Heart left ventricle (tissue), 16 donors: ENCODE measurements around the gene ARVCF. TPM values are rescaled to one million over a fixed set of nuclear protein-coding genes. Genes with fewer than 3 reads are reported as not detected.

Experiments
- ATAC-seq, 4 donors: fragments of 200-7000 bp; cut with Tn5 transposase; one replicate each; pipeline ENCODE4 v1.9.1; 2020 to 2022; ENCODE audit warnings: moderate library complexity in 4 of 4, mild to moderate bottlenecking in 3 of 4, moderate number of reproducible peaks in 1 of 4
- DNase-seq, 5 donors: peaks; one replicate each; pipeline ENCODE4 v3.0.0-alpha.2; 2020
- H3K27ac ChIP-seq, 12 donors: fragments of 200-600 bp; sonication (generic) in 4 of 12; one replicate each; pipeline versions ENCODE4 v1.5.0 to v1.8.0; 2016 to 2022; ENCODE audit warnings: mild to moderate bottlenecking in 2 of 12
- H3K27me3 ChIP-seq, 9 donors: fragments of 200-600 bp; sonication (generic) in 2 of 9; one replicate each; pipeline versions ENCODE4 v1.5.1 to v1.8.0; 2016 to 2022; ENCODE audit warnings: mild to moderate bottlenecking in 3 of 9
- H3K36me3 ChIP-seq, 9 donors: fragments of 200-600 bp; sonication (generic) in 2 of 9; one replicate each; pipeline versions ENCODE4 v1.5.0 to v1.8.0; 2018 to 2022; ENCODE audit warnings: mild to moderate bottlenecking in 2 of 9
- H3K4me1 ChIP-seq, 12 donors: fragments of 200-600 bp; sonication (generic) in 4 of 12; one replicate each; pipeline versions ENCODE4 v1.5.0 to v1.8.0; 2016 to 2022; ENCODE audit warnings: mild to moderate bottlenecking in 3 of 12
- H3K4me3 ChIP-seq, 12 donors: fragments of 200-600 bp; sonication (generic) in 4 of 12; one replicate each; pipeline versions ENCODE4 v1.5.0 to v1.8.0; 2017 to 2022; ENCODE audit warnings: mild to moderate bottlenecking in 9 of 12, moderate library complexity in 4 of 12
- H3K9me3 ChIP-seq, 12 donors: fragments of 200-600 bp; sonication (generic) in 4 of 12; one replicate each; pipeline versions ENCODE4 v1.5.0 to v1.8.0; 2016 to 2022; ENCODE audit warnings: mild to moderate bottlenecking in 1 of 12
- CTCF ChIP-seq, 12 donors: fragments of 200-600 bp; sonication (generic) in 4 of 12; IDR thresholded peaks; one replicate each; pipeline versions ENCODE4 v1.5.0 to v1.8.0; 2018 to 2022; ENCODE audit warnings: antibody characterized with exemption in 12 of 12, mild to moderate bottlenecking in 5 of 12
- POLR2A ChIP-seq, 2 donors: fragments of 450-650 bp; IDR thresholded peaks; one replicate each; pipeline ENCODE4 v1.6.1; 2017; ENCODE audit warnings: antibody characterized with exemption in 2 of 2, mild to moderate bottlenecking in 2 of 2, moderate library complexity in 2 of 2
- WGBS, 4 donors: extraction: QIAGEN DNeasy Blood & Tissue Kit in 2 of 4; methylation state at CpG; one replicate each; pipeline versions ENCODE4 v1.1.5 to v1.1.7; 2013 to 2018; 5-methylcytosine and 5-hydroxymethylcytosine counted together
- intact Hi-C, 10 donors: fragments of 100-400 bp; cut with DNase I; formaldehyde crosslinking; loops; one replicate each; pipeline versions ENCODE4 v1.11.1 to v1.14.2; 2022
- polyA plus RNA-seq, 2 donors: library from polyadenylated mRNA; stranded (reverse); fragments of 200-250 nt; gene quantifications; one replicate each; pipeline ENCODE4 v1.2.3, GENCODE V29; 2013
- total RNA-seq, 9 donors: library from RNA; depleted of rRNA in 2 of 9; stranded (reverse); fragments of >200 nt in 2 of 9; fragmentation: NEBNext Ultra II Directional in 3 of 9; extraction: Animal tissue kit (Norgen Biotek cat#: 25700) in 3 of 9; gene quantifications; one replicate each; pipeline versions ENCODE4 v1.1.0 to v1.2.4, GENCODE V29; 2016 to 2023
- donor health status: ischemic (EF 13 %, LVEDD 7.1; RV severe dilation, severe dysfunction).
- donor health status: healthy with polysubstance abuse.
- donor health status: DM: no; HTN: yes; CAD: no.
- donor health status: DM: no; HTN: no; CAD: no.
- donor health status: ischemic (EF 25% LVEDD 6.9; RV normal size, moderate dysfunction).
- donor health status: ischemic (EF 25% LVEDD 5.7; RV mildly dilated, moderate dysfunction).
- donor health status: healthy.
- donor health status: DM: yes; HTN: yes; CAD: no.
- donor health status: ischemic (EF 35%, LVEDD 5.7; RV mildly dilated, moderate dysfunction).
- donor health status: nonischemic (EF 11% LVEDD 7.7; RV severe dilation, severe dysfunction).
- donor health status: DM: yes; HTN: yes; CAD: no.
- donor health status: PGD.
- donor health status: ischemic (EF 29% LVEDD 5.4; RV normal size, mild dysfunction).
- donor health status: nonischemic (EF 23%, LVEDD 6.1; RV moderate dilation, normal function).

The ARVCF gene
- total and polyA plus RNA-seq, 11 donors = 21.2 to 46.6 (median 33.3) TPM

GRCh38 chr22:19988331-19988808 lies 28.3 kb downstream of the ARVCF start:
- Histone ChIP-seq H3K36me3 (no peaks in the 10 kb centered on the region), H3K9me3 (no peaks in the 10 kb centered on the region), H3K27me3 (no peaks in the 10 kb centered on the region), H3K4me3 (no peak overlapping the region), H3K4me1 (peaks cover 4 to 80% (median 48%) of the 10 kb centered on the region in 12 donors), H3K27ac (peak overlapping the region in 7 of 12 donors; percentile 30 to 94 (median 46))
- intact Hi-C loops = loop anchor here in 1 of 10 donors (5.0 kb wide), 1 partner anchor 94 kb away; the partner anchor contains the start of gene DGCR8
- ATAC-seq (no peak), DNase-seq (peak in 2 of 5 donors; percentile 21 to 64)
- TF ChIP-seq POLR2A (IDR thresholded peaks at IDR 0.05) (no peak), CTCF (IDR thresholded peaks at IDR 0.05) (no peak)
- WGBS, 4 donors = 88 to 95% (median 93%) methylated on average over 7 to 9 of the region's 9 CpGs

- peaks cover 4 to 80% (median 52%) of the 10 kb centered on the region in 12 donors for H3K4me1 ChIP-seq
- no peak for ATAC-seq
- intact Hi-C loops = loop anchor here in 1 of 10 donors (2.0 to 5.0 kb wide), 2 partner anchors 29 to 95 kb away; partner anchors contain the start of genes ARVCF and DGCR8
- peak overlapping the region in 7 of 12 donors; percentile 44 to 98 (median 93) for H3K27ac ChIP-seq
- H3K36me3 ChIP-seq = no peaks in the 10 kb centered on the region
- no peak for TF ChIP-seq CTCF (IDR thresholded peaks at IDR 0.05)
- no peak for TF ChIP-seq POLR2A (IDR thresholded peaks at IDR 0.05)
- 59 to 93% (median 71%) methylated on average over 7 to 24 of the region's 24 CpGs for WGBS, 4 donors
- peak overlapping the region in 5 of 12 donors; percentile 80 to 96 (median 90) for H3K4me3 ChIP-seq
- H3K27me3 ChIP-seq = no peaks in the 10 kb centered on the region
- DNase-seq = peak in 2 of 5 donors; percentile 49
- H3K9me3 ChIP-seq = no peaks in the 10 kb centered on the region
Measured at GRCh38 chr22:19987394-19988306, 29.0 kb downstream of the ARVCF start.

- H3K4me3 ChIP-seq = peak overlapping the region; percentile 58 to 96 (median 86)
- peak; percentile 17 to 87 (median 70) for ATAC-seq
- 0 to 2% (median 1%) methylated on average over 8 to 76 of the region's 76 CpGs for WGBS, 4 donors
- no peaks in the 10 kb centered on the region for H3K27me3 ChIP-seq
- peaks cover 0 to 3% (median 0%) of the 10 kb centered on the region in 9 donors for H3K36me3 ChIP-seq
- H3K4me1 ChIP-seq = peaks cover 4 to 78% (median 50%) of the 10 kb centered on the region in 12 donors
- H3K9me3 ChIP-seq = no peaks in the 10 kb centered on the region
- H3K27ac ChIP-seq = peak overlapping the region; percentile 72 to 98 (median 92)
- TF ChIP-seq POLR2A (IDR thresholded peaks at IDR 0.05) (peak; percentile 93 to 95), CTCF (IDR thresholded peaks at IDR 0.05) (no peak)
- DNase-seq = peak; percentile 85 to 93 (median 87)
- intact Hi-C loops = loop anchor here in 1 of 10 donors (2.0 to 5.0 kb wide), 2 partner anchors 30 to 96 kb away; partner anchors contain the start of genes ARVCF and DGCR8
Measured at GRCh38 chr22:19986410-19987341, 29.9 kb downstream of the ARVCF start.
